Panc1 (cell line): ENCODE measurements around the gene OR8A1. TPM values are rescaled to one million over a fixed set of nuclear protein-coding genes. Genes with fewer than 3 reads are reported as not detected.

Experiments
- ATAC-seq: fragments of 200-7000 bp; cut with Tn5 transposase; 2 replicates; pipeline ENCODE4 v1.9.1; 2020; ENCODE audit warnings: mild to moderate bottlenecking, moderate library complexity
- BruUV-seq: library from RNA; stranded (reverse); fragments of 400-500 nt; replicated peaks from 2 replicates; lab custom pipeline; 2021; lab: Mats Ljungman, UMichigan
- CTCF ChIA-PET: fragments of 300-600 bp; sonication (Branson Sonifier 250); formaldehyde crosslinking; loops from one replicate; lab custom pipeline; 2022; ENCODE audit warnings: antibody characterized with exemption; lab: Charles Lee
- POLR2A ChIA-PET: fragments of 300-600 bp; sonication (Branson Sonifier 250); formaldehyde crosslinking; loops from one replicate; lab custom pipeline; 2022; ENCODE audit warnings: antibody characterized with exemption; lab: Charles Lee
- DNase-seq: peaks from one replicate; pipeline ENCODE4 v3.0.0-alpha.2; 2010; ENCODE audit warnings: low read depth, low spot score
- H3K27ac ChIP-seq: 2 replicates; pipeline ENCODE4 v1.5.1; 2011; ENCODE audit warnings: mild to moderate bottlenecking, low read length, inconsistent platforms
- H3K27me3 ChIP-seq: fragments of 200-500 bp; sonication (Bioruptor generic); 2 replicates; pipeline ENCODE4 v1.6.0; 2014; ENCODE audit warnings: low read length, inconsistent platforms; ENCODE audit not compliant: control insufficient read depth, insufficient read depth
- H3K36me3 ChIP-seq: fragments of 200-500 bp; sonication (Bioruptor generic); 2 replicates; pipeline ENCODE4 v1.5.1; 2014; ENCODE audit warnings: inconsistent platforms, mild to moderate bottlenecking, low read length, moderate library complexity; ENCODE audit not compliant: control insufficient read depth, insufficient read depth
- H3K4me1 ChIP-seq: 2 replicates; pipeline ENCODE4 v1.5.1; 2011; ENCODE audit warnings: inconsistent platforms, mild to moderate bottlenecking, low read length, moderate library complexity; ENCODE audit not compliant: control insufficient read depth, insufficient read depth
- H3K4me3 ChIP-seq, 2 experiments: 2 replicates each; pipeline ENCODE4 v1.5.1; 2011 to 2012; ENCODE audit warnings: low read depth in 2 of 2, low read length in 2 of 2, mild to moderate bottlenecking in 2 of 2, inconsistent platforms in 1 of 2, moderate library complexity in 1 of 2
- H3K9me3 ChIP-seq: fragments of 200-500 bp; sonication (Bioruptor generic); 2 replicates; pipeline ENCODE4 v1.5.1; 2014; ENCODE audit warnings: low read depth, mild to moderate bottlenecking, inconsistent platforms, low read length, moderate library complexity; ENCODE audit not compliant: control insufficient read depth, insufficient read depth
- POLR2AphosphoS5 ChIP-seq: IDR thresholded peaks from 2 replicates; pipeline ENCODE4 v1.6.1; 2012; ENCODE audit warnings: mild to moderate bottlenecking, low read depth, low read length, moderate library complexity
- SIN3A ChIP-seq: IDR thresholded peaks from 2 replicates; pipeline ENCODE4 v1.6.1; 2012; ENCODE audit warnings: low read depth, mild to moderate bottlenecking, low read length, moderate library complexity, borderline replicate concordance; ENCODE audit not compliant: insufficient read depth
- TCF7L2 ChIP-seq: IDR thresholded peaks from 2 replicates; pipeline ENCODE4 v1.6.1; 2011; ENCODE audit warnings: mild to moderate bottlenecking, low read depth, low read length, inconsistent platforms
- in situ Hi-C: cut with HindIII; loops from 2 replicates; pipeline ENCODE4 v1.10.0; 2016; ENCODE audit warnings: low sequenced_read_pairs, low pct_unique_long_range_greater_than_20kb
- intact Hi-C: fragments of 100-400 bp; cut with micrococcal nuclease; formaldehyde crosslinking; loops from one replicate; pipeline ENCODE4 v1.10.0; 2022; ENCODE audit not compliant: unreplicated experiment
- total RNA-seq: library from RNA; stranded (reverse); gene quantifications from one replicate; pipeline ENCODE4 v1.2.1, GENCODE V29; 2021; ENCODE audit not compliant: unreplicated experiment
- TF ChIP-seq, protein P1 (sequence below), 2 experiments: IDR thresholded peaks; 2 replicates each; pipeline ENCODE4 v1.6.1; 2011 to 2012; ENCODE audit warnings: low read depth in 2 of 2, control low read depth in 1 of 2, low read length in 1 of 2, mild to moderate bottlenecking in 1 of 2, moderate library complexity in 1 of 2; ENCODE audit not compliant: insufficient read depth in 1 of 2
- TF ChIP-seq, protein P2 (sequence below): fragments of 450-650 bp; IDR thresholded peaks from 2 replicates; pipeline ENCODE4 v1.5.1; 2017; ENCODE audit warnings: mild to moderate bottlenecking

Gene OR8A1
- total RNA-seq, 1 experiment from 2014 or later: not detected

DNA sequence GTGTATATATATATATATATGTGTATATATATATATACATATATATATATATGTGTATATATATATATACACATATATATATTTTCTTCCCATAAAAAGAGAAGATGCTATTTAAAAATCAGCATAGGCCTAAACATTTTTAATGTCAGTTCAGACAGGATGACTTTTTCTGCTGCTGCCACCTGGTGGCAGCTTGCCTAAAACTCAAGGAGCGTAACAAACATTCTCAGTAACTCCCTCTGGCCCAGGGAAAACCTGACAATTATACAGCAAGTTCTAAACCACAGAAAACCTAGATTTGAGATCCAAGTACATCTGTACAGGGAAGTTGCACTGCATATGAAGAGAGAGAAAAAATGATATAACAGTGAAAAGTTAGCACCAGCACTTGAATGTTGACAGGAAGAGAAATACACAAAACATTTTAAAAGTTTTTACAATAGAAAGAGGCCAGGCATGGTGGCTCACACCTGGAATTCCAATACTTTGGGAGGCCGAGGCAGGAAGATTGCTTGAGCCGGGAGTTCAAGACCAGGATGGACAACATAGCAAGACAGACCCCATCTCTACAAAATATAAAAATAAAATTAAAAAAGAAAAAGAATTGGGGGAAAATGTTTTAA is 16.6 kb downstream of the OR8A1 start:
- Histone ChIP-seq H3K4me1 (no peaks in the 10 kb centered on the region), H3K27me3 (peaks cover 5% of the 10 kb centered on the region), H3K4me3 (no peak overlapping the region), H3K36me3 (no peaks in the 10 kb centered on the region), H3K27ac (no peak overlapping the region), H3K9me3 (no peaks in the 10 kb centered on the region)
- BruUV-seq: no TSS peak
- TF ChIP-seq, protein P1, sequence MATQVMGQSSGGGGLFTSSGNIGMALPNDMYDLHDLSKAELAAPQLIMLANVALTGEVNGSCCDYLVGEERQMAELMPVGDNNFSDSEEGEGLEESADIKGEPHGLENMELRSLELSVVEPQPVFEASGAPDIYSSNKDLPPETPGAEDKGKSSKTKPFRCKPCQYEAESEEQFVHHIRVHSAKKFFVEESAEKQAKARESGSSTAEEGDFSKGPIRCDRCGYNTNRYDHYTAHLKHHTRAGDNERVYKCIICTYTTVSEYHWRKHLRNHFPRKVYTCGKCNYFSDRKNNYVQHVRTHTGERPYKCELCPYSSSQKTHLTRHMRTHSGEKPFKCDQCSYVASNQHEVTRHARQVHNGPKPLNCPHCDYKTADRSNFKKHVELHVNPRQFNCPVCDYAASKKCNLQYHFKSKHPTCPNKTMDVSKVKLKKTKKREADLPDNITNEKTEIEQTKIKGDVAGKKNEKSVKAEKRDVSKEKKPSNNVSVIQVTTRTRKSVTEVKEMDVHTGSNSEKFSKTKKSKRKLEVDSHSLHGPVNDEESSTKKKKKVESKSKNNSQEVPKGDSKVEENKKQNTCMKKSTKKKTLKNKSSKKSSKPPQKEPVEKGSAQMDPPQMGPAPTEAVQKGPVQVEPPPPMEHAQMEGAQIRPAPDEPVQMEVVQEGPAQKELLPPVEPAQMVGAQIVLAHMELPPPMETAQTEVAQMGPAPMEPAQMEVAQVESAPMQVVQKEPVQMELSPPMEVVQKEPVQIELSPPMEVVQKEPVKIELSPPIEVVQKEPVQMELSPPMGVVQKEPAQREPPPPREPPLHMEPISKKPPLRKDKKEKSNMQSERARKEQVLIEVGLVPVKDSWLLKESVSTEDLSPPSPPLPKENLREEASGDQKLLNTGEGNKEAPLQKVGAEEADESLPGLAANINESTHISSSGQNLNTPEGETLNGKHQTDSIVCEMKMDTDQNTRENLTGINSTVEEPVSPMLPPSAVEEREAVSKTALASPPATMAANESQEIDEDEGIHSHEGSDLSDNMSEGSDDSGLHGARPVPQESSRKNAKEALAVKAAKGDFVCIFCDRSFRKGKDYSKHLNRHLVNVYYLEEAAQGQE (IDR thresholded peaks at IDR 0.05; ENCODE audit: insufficient read depth in 1 of 2, low read depth in 2 of 2, low read length in 1 of 2): no peak
- TF ChIP-seq, protein P2, sequence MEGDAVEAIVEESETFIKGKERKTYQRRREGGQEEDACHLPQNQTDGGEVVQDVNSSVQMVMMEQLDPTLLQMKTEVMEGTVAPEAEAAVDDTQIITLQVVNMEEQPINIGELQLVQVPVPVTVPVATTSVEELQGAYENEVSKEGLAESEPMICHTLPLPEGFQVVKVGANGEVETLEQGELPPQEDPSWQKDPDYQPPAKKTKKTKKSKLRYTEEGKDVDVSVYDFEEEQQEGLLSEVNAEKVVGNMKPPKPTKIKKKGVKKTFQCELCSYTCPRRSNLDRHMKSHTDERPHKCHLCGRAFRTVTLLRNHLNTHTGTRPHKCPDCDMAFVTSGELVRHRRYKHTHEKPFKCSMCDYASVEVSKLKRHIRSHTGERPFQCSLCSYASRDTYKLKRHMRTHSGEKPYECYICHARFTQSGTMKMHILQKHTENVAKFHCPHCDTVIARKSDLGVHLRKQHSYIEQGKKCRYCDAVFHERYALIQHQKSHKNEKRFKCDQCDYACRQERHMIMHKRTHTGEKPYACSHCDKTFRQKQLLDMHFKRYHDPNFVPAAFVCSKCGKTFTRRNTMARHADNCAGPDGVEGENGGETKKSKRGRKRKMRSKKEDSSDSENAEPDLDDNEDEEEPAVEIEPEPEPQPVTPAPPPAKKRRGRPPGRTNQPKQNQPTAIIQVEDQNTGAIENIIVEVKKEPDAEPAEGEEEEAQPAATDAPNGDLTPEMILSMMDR: peak; percentile 71
- in situ Hi-C loops (no loop called here), intact Hi-C loops (loop anchor here (1.0 to 5.0 kb wide), 2 partner anchors 171 to 514 kb away; no protein-coding TSS in a partner anchor)
- POLR2A ChIA-PET: no interaction called here
- DNase-seq (peak; percentile 47), ATAC-seq (peak; percentile 85; the same call in 1 of the 2 replicates)
- CTCF ChIA-PET: interaction anchor here (0.6 to 1.5 kb wide), 2 partner anchors 517 to 526 kb away, joined by 3 read pairs; no protein-coding TSS in a partner anchor

DNA sequence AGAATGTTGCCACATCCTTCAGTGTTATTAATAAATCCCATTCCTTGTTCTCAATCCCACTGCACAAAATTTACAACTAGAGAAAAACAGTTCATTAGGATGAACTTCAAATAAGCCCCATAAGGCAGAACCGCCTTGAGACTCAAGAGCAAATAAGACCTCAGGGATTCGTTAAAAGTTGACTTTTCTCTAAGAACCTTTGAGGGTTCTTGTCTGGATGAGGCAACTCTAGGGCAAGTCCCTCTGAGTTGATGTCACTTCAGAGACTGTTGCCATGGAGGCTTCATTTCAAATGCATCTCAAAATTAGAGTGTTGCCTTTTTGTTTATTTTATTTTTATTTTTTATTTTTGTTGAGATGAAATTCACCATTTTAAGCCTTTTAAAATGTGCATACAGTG is 21.6 kb downstream of the OR8A1 start:
- H3K4me1 ChIP-seq: no peaks in the 10 kb centered on the region
- no peaks in the 10 kb centered on the region for H3K9me3 ChIP-seq
- no TSS peak for BruUV-seq
- H3K27me3 ChIP-seq: peaks cover 8% of the 10 kb centered on the region
- POLR2A ChIA-PET: no interaction called here
- DNase-seq (no peak), ATAC-seq (no peak)
- in situ Hi-C loops (no loop called here), intact Hi-C loops (no loop called here)
- no peaks in the 10 kb centered on the region for H3K36me3 ChIP-seq
- TF ChIP-seq SIN3A: no peak
- TF ChIP-seq, protein P1 (IDR thresholded peaks at IDR 0.05; ENCODE audit: insufficient read depth in 1 of 2, low read depth in 2 of 2, low read length in 1 of 2): no peak
- no peak for TF ChIP-seq TCF7L2
- TF ChIP-seq, protein P2: no peak
- no peak for TF ChIP-seq POLR2AphosphoS5
- CTCF ChIA-PET: no interaction called here
- H3K4me3 ChIP-seq: no peak overlapping the region
- no peak overlapping the region for H3K27ac ChIP-seq
